Jurkat, Clone E6-1 (cell line): ENCODE measurements around the gene BCAS1.

ENCODE experiments used
- DNase-seq: peaks from one replicate; pipeline ENCODE4 v3.0.0-alpha.2; 2011; ENCODE audit warnings: low read depth, low spot score
- H3K4me3 ChIP-seq: 2 replicates; pipeline ENCODE4 v1.5.1; 2011; ENCODE audit warnings: mild to moderate bottlenecking, low read length, control low read depth, moderate library complexity

BCAS1 gene

GRCh38 chr20:53925651-53926401, 144.6 kb downstream of the BCAS1 start:
- DNase-seq = no peak
- H3K4me3 ChIP-seq = no peak overlapping the region

DNA sequence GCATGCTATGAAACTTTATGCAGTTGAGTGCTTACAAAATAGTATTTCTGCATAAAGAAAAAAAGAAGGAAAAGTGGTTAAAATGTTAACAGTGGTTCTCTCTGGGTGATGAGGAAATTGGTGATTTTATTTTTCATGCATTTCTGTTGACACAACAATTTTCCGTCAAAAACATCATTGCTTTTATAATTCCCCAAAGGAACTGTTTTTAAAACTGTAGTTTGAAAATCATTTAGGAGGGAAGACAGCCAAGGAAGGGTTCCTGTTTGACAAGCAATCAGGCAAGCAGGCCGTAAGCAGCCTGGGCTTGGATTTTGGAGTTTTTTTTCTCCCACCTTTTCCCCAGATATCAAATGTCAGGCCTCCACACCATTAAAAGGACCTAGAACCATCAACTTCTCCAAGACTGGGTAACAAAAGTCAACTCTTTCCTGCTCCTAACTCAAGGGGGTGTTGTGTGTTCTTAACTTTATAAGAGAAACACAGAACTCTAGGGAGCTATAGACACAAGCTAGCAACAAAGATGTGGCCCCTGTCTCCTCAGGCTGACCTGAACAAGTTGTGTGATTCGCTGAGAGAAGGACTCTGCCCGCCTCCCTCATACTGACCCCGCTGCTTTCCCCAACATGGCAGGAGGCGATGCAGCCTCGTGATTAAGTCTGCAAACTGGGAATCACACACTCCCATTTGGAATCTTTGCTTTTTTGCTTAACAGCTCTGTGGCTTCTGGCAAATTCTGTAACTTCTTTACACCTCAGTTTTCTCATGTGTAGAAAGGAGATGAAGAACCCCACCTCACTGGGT, 146.6 kb downstream of the BCAS1 start:
- H3K4me3 ChIP-seq = no peak overlapping the region
- no peak for DNase-seq

- no peak for DNase-seq
- no peak overlapping the region for H3K4me3 ChIP-seq
Observed at GRCh38 chr20:53922901-53923314, 147.5 kb downstream of the BCAS1 start.

DNA sequence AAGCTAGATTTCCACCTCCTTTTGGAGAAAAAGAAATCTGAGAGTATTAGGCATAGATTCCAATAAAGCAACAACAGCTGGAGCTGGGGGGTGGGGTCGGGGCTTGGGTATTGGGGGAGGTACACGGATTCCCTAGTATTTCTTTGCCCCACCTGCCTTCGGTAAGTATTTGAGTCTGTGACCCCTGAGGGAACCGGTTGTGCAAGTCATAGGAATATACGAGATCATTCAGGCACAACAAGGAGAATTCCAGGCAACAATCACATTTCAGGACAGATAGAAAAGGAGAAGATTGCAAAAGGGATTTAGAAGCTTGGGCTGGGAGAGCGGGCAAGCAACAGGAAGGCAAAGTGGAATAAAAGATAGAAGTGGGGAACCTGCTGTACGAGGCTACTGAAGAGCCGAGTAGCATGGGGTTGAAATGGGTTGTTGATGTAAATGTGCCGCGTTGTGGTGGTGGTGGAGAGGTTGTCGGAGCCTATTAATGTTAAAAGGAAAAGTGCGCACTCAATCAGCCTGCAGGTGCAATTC, 148.9 kb downstream of the BCAS1 start:
- no peak for DNase-seq
- H3K4me3 ChIP-seq = no peak overlapping the region

GRCh38 chr20:53920647-53921245, 149.6 kb downstream of the BCAS1 start:
- DNase-seq = no peak
- no peak overlapping the region for H3K4me3 ChIP-seq

DNA sequence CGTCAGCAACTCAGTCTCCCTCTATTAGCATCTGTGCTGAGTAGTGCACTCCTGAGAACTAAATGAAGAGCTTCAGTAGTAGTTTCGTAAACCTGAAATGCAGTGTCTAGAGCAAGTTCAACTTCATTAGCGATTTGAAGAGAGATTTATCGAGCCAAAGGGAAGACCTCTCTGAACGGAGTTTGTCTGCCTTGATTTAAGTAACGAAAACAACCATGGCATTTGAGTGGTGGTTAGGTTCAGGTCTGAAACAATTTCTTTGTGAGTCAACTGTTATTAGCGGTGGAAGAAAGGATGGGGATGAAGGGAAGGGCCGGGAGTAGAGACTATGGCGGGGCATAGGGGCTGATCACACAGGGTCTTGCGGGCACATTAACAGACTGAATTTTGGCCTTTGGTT, 150.5 kb downstream of the BCAS1 start:
- no peak for DNase-seq
- no peak overlapping the region for H3K4me3 ChIP-seq

DNA sequence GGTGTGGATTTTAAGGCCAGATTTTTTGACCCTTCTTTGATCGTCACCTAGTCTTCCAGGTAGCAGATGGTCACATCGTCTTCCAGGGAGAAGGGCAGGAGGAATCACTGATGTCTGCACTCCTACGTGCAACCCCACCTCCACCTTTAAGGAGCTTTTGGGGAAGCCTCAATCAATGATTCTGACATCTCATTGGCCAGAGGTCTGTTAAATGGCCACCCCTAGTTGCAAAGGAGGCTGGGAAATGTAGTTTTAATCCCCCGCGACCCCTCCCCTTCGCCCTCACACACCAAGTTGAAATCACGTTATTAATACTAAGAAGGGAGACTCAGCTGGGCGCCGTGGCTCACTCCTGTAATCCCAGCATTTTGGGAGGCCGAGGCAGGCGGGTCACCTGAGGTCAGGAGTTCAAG, 151.4 kb downstream of the BCAS1 start:
- no peak overlapping the region for H3K4me3 ChIP-seq
- no peak for DNase-seq

- H3K4me3 ChIP-seq = no peak overlapping the region
- no peak for DNase-seq
Observed at GRCh38 chr20:53918020-53918311, 152.4 kb downstream of the BCAS1 start.

DNA sequence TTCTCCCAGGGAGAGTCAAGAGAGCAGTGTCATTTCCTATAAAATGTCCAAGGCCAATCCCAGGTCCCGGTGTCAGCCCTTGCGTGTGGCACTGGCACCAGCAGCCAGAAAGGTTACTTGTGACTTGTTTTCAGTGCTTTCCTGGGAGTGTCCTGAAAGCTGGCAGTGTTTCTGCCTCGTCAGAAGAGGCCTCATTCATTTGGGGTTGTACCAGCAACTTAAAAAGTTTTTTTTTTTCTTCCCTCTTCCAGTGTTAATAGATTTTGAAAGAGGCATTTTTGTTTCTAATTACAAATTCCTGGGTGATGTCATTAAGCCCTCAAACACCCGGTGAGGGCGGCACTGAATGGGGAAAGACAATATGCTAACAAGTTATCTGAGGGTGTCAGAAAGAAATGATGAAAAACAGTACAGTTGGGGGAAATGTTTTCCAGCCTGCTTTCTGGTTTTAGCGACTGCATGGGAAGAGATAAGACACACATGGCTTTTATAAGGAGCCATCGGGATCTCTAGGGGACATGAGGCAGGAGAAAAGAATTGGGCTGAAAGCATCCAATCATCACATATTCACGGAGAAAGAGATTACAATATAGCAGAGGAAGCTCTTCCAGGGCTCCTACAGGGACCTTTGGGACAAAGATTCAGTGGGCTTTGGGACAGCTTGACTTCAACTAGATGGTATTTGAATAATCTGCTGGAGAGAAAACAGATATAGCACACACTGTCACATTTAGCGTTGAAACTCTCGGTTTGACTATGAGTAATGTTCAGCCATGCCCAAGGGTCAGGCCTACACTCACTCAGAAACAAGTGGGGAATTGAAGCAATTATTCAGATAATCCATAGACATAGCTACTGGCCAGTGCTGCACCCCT, 153.0 kb downstream of the BCAS1 start:
- no peak for DNase-seq
- H3K4me3 ChIP-seq = no peak overlapping the region

DNA sequence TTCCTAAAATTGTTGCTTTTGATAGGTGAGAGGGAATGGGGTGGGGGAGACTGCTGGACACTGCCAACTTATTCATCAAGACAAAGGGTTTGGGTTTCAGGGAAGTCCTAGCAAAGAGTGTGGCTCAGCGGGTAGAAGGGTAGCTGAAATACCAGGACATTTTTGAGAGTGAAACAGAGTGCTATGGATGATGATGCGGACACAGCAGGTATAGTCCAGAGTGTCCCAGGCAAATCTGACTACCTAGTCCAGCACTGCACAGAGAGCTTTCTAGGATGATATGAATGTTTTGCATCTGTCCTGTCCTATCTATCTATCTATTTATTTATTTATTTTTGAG, 154.3 kb downstream of the BCAS1 start:
- peak overlapping the region; percentile 64 for H3K4me3 ChIP-seq
- DNase-seq = no peak

- H3K4me3 ChIP-seq = peak overlapping the region; percentile 64
- peak; percentile 89 for DNase-seq
Observed at GRCh38 chr20:53915446-53916172, 154.8 kb downstream of the BCAS1 start.

GRCh38 chr20:53914781-53915445, 155.5 kb downstream of the BCAS1 start:
- DNase-seq = peak; percentile 37

DNA sequence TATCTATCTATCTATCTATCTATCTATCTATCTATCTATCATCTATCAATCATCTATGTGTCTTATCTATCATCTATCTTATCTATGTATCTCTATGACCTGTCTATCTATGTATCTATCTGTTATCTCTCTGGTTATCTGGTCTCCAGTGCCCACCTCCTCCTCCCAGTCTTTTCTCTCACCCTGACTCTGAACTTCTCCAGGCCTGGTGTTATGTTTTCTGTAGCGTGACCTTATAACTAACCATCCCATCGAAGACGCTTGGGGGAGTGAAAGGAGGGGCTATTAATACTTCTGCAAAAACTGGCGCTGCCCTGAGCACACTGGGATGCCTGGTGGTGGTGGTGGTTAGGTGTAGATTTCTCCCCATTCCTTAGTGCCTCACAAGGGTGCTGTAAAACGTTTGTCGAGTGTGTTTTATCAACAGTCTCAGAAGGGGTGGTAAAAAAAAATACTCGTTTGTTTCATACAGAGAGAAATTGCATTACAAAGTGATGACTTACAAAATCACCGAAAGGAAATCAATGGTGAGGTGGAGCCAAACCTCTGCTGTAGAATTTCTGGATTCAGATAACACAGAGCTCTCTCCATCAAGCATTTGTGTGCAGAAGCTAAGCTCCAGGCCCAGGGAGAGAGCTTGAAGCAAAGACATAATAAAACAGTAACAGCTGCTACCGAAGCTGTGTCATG, 156.2 kb downstream of the BCAS1 start:
- no peak for DNase-seq
- no peak overlapping the region for H3K4me3 ChIP-seq

More at GRCh38 chr20:53914781-53915445, 155.5 kb downstream of the BCAS1 start:
- H3K4me3 ChIP-seq = peak overlapping the region; percentile 64

- H3K4me3 ChIP-seq = no peak overlapping the region
- no peak for DNase-seq
Observed at GRCh38 chr20:53911301-53911700, 159.1 kb downstream of the BCAS1 start.

DNA sequence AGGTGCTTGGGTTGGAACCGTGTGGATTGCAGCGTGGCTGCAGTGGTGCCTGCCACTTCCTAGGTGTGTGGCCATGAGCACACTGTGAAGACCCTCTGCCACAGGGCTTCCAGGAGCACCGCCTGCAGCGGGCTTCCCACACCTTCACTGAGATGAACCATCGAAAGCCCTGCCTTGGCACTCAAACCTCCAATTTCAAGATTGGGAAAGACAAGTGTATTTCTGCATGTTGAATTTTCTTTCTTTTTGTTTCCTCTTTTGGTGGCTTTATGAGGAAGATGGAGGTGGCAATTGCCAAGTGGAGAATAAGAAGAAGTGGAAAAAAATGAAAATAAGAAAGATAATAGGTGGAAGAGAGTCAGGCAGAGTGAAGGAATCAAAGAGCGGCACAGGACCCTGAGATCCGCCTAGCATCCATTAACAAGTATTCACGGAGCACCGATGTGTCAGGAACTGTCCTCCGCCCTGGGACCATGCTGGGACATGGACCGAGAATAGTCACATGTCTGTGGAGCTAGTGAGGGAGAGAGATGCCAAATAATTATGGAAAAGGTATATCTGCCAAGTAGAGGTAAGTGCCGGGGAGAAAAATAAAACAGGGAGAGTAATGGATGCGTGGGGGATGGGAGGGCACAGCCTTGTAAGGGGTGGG, 159.9 kb downstream of the BCAS1 start:
- H3K4me3 ChIP-seq = no peak overlapping the region
- no peak for DNase-seq

GRCh38 chr20:53907968-53908751, 162.2 kb downstream of the BCAS1 start:
- no peak for DNase-seq
- H3K4me3 ChIP-seq = no peak overlapping the region
